ENCODE measurements around the gene TOM1L2.

TOM1L2 gene

GRCh38 chr17:17822189-17822588, 150.0 kb downstream of the TOM1L2 start:
- no peak overlapping the region for H3K4me3 ChIP-seq (replicated peaks; ENCODE audit: insufficient read depth, low read length)

GRCh38 chr17:17820463-17821158, 151.6 kb downstream of the TOM1L2 start:
- no peak for DNase-seq (ENCODE audit: low read depth in 1 of 2, low spot score in 1 of 2)
- Histone ChIP-seq H3K27ac (replicated peaks) (no peak overlapping the region), H3K4me3 (replicated peaks; ENCODE audit: insufficient read depth, low read length) (no peak overlapping the region), H3K27me3 (ENCODE audit: insufficient read depth, poor library complexity, severe bottlenecking) (no peaks in the 10 kb centered on the region)
- no peak for TF ChIP-seq GABPA (IDR thresholded peaks at IDR 0.05; ENCODE audit: low read depth)
- no peak for TF ChIP-seq POLR2AphosphoS5 (IDR thresholded peaks at IDR 0.05; ENCODE audit: low read depth)
- TF ChIP-seq REST (IDR thresholded peaks at IDR 0.05; ENCODE audit: insufficient replicate concordance, low read depth), result no peak
- TF ChIP-seq CTCF (IDR thresholded peaks at IDR 0.05; ENCODE audit: insufficient read depth, low read length), result no peak
- no peak for TF ChIP-seq SPI1 (IDR thresholded peaks at IDR 0.05; ENCODE audit: borderline replicate concordance, low read depth)

More at GRCh38 chr17:17822189-17822588, 150.0 kb downstream of the TOM1L2 start:
- no peak for DNase-seq (ENCODE audit: low read depth in 1 of 2, low spot score in 1 of 2)
- no peak for TF ChIP-seq GABPA (IDR thresholded peaks at IDR 0.05; ENCODE audit: low read depth)
- TF ChIP-seq POLR2AphosphoS5 (IDR thresholded peaks at IDR 0.05; ENCODE audit: low read depth), result no peak
- no peak for TF ChIP-seq SPI1 (IDR thresholded peaks at IDR 0.05; ENCODE audit: borderline replicate concordance, low read depth)
- TF ChIP-seq CTCF (IDR thresholded peaks at IDR 0.05; ENCODE audit: insufficient read depth, low read length), result no peak
- no peak for TF ChIP-seq REST (IDR thresholded peaks at IDR 0.05; ENCODE audit: insufficient replicate concordance, low read depth)
- H3K27me3 ChIP-seq (ENCODE audit: insufficient read depth, poor library complexity, severe bottlenecking), result no peaks in the 10 kb centered on the region
- no peak overlapping the region for H3K27ac ChIP-seq (replicated peaks)

GRCh38 chr17:17820046-17820445, 152.2 kb downstream of the TOM1L2 start:
- H3K27me3 ChIP-seq (ENCODE audit: insufficient read depth, poor library complexity, severe bottlenecking), result no peaks in the 10 kb centered on the region
- no peak for TF ChIP-seq SPI1 (IDR thresholded peaks at IDR 0.05; ENCODE audit: borderline replicate concordance, low read depth)
- no peak for TF ChIP-seq CTCF (IDR thresholded peaks at IDR 0.05; ENCODE audit: insufficient read depth, low read length)
- TF ChIP-seq GABPA (IDR thresholded peaks at IDR 0.05; ENCODE audit: low read depth), result no peak
- TF ChIP-seq POLR2AphosphoS5 (IDR thresholded peaks at IDR 0.05; ENCODE audit: low read depth), result no peak
- TF ChIP-seq REST (IDR thresholded peaks at IDR 0.05; ENCODE audit: insufficient replicate concordance, low read depth), result no peak
- H3K27ac ChIP-seq (replicated peaks), result no peak overlapping the region
- no peak overlapping the region for H3K4me3 ChIP-seq (replicated peaks; ENCODE audit: insufficient read depth, low read length)
- no peak for DNase-seq (ENCODE audit: low read depth in 1 of 2, low spot score in 1 of 2)
